ENCODE results near the gene SRRM3.

SRRM3 gene

GRCh38 chr7:76262683-76263402 lies 61.1 kb downstream of the SRRM3 start:
- no peak overlapping the region for H3K4me3 ChIP-seq (ENCODE audit: low read depth, low read length)
- DNase-seq (ENCODE audit: low read depth): peak; percentile 81
- no peak for TF ChIP-seq MYC (IDR thresholded peaks at IDR 0.05; ENCODE audit: low read depth, low read length)
- TF ChIP-seq CTCF (IDR thresholded peaks at IDR 0.05; ENCODE audit: low read depth, low read length): peak; percentile 97
- 0 out of 2 replicates have a peak, but pooled peaks have one; percentile 19 for TF ChIP-seq MAX (IDR thresholded peaks at IDR 0.05; ENCODE audit: low read depth, low read length)

- H3K4me3 ChIP-seq (ENCODE audit: low read depth, low read length): no peak overlapping the region
- no peak for DNase-seq (ENCODE audit: low read depth)
- no peak for TF ChIP-seq MYC (IDR thresholded peaks at IDR 0.05; ENCODE audit: low read depth, low read length)
- TF ChIP-seq MAX (IDR thresholded peaks at IDR 0.05; ENCODE audit: low read depth, low read length): no peak
- TF ChIP-seq CTCF (IDR thresholded peaks at IDR 0.05; ENCODE audit: low read depth, low read length): no peak
- no peak for TF ChIP-seq POLR2A (IDR thresholded peaks at IDR 0.05; ENCODE audit: extremely low read depth, insufficient read length)
Measured at GRCh38 chr7:76265299-76265698, 63.6 kb downstream of the SRRM3 start.

- DNase-seq (ENCODE audit: low read depth): no peak
- TF ChIP-seq MYC (IDR thresholded peaks at IDR 0.05; ENCODE audit: low read depth, low read length) (no peak), CTCF (IDR thresholded peaks at IDR 0.05; ENCODE audit: low read depth, low read length) (no peak), MAX (IDR thresholded peaks at IDR 0.05; ENCODE audit: low read depth, low read length) (no peak), POLR2A (IDR thresholded peaks at IDR 0.05; ENCODE audit: extremely low read depth, insufficient read length) (no peak)
- no peak overlapping the region for H3K4me3 ChIP-seq (ENCODE audit: low read depth, low read length)
Measured at GRCh38 chr7:76267107-76267893, 65.6 kb downstream of the SRRM3 start.

- H3K4me3 ChIP-seq (ENCODE audit: low read depth, low read length): no peak overlapping the region
- TF ChIP-seq POLR2A (IDR thresholded peaks at IDR 0.05; ENCODE audit: extremely low read depth, insufficient read length): no peak
- TF ChIP-seq CTCF (IDR thresholded peaks at IDR 0.05; ENCODE audit: low read depth, low read length): no peak
- no peak for TF ChIP-seq MAX (IDR thresholded peaks at IDR 0.05; ENCODE audit: low read depth, low read length)
- no peak for TF ChIP-seq MYC (IDR thresholded peaks at IDR 0.05; ENCODE audit: low read depth, low read length)
- no peak for DNase-seq (ENCODE audit: low read depth)
Measured at GRCh38 chr7:76267894-76268183, 66.1 kb downstream of the SRRM3 start.

GRCh38 chr7:76268376-76268775 lies 66.7 kb downstream of the SRRM3 start:
- DNase-seq (ENCODE audit: low read depth): no peak
- no peak for TF ChIP-seq MYC (IDR thresholded peaks at IDR 0.05; ENCODE audit: low read depth, low read length)
- no peak for TF ChIP-seq POLR2A (IDR thresholded peaks at IDR 0.05; ENCODE audit: extremely low read depth, insufficient read length)
- no peak for TF ChIP-seq CTCF (IDR thresholded peaks at IDR 0.05; ENCODE audit: low read depth, low read length)
- TF ChIP-seq MAX (IDR thresholded peaks at IDR 0.05; ENCODE audit: low read depth, low read length): no peak
- no peak overlapping the region for H3K4me3 ChIP-seq (ENCODE audit: low read depth, low read length)

All from NB4 (cell line).